NCI-H1436 treated with DMSO at 0.1 percent for 48 hours (cell line): ENCODE data around the gene PSMD4.
"Not testable (repeated sequence)": the region's sequence is repeated elsewhere in the genome, so short reads cannot be mapped to it uniquely, and the experiment has no call there.

Experiments
- DNase-seq: peaks from one replicate; lab custom pipeline; 2025; lab: John Stamatoyannopoulos, UW

The PSMD4 gene

DNA sequence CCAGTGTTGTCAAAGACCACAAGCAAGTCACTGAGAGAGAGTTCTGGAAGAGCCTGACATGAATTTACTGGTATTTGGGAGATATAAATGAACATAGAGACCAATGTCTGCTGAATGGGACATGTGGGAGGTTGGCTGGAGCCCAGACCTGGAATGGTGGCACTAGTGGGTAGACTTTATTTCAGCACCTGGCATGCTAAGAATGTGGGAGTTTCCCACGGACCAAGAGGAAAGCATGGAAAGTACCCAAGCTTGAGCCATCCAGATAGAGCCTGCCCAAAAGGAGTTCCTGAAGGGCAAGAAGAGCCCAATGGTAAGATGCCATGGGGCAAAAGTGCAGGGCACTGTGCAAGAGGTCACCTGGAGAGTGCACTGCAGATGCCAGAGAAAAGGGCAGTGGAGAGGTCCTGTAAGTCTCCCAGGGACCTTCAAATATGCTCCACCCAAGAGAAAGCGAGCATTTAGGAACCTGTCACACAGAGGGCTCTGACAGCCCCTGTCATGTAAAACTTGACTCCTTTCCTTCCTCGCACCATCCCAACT, 19.5 kb downstream of the PSMD4 start:
- DNase-seq = no peak

DNA sequence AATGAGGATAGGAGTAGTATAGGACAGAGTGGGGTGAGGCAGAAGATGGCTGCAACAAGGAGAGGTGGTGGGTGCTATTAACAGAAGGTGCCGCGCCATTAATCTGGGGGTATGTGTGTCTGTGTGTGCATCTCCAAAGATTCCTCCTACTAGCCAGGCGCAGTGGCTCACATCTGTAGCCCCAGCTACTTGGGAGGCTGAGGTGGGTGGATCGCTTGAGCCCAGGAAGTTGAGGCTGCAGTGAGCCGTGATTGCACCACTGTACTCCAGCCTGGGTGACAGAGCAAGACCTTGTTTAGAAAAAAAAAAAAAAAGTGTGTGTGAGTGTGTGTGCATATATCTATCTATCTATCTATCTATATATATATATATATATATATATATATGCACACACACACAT, 20.8 kb downstream of the PSMD4 start:
- DNase-seq = not testable (repeated sequence)

DNA sequence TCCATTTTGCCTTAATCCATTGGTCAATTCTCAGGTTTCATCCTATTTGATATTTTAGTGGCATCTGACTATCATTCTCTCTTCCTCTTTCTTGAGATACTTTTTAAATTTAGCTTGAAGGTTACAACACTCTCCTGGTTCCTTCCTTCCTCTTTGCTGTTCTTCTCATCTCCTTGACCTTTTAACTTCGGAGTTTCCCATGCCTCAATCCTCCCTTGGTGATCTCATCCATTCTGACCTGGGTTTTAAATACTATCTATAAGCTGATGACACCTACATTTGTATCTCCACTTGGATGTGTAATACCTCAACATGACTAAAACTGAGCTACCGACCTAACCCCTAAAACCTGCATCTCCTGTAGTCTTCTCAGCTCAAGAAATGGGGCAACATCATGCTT, 22.7 kb downstream of the PSMD4 start:
- DNase-seq = no peak

DNA sequence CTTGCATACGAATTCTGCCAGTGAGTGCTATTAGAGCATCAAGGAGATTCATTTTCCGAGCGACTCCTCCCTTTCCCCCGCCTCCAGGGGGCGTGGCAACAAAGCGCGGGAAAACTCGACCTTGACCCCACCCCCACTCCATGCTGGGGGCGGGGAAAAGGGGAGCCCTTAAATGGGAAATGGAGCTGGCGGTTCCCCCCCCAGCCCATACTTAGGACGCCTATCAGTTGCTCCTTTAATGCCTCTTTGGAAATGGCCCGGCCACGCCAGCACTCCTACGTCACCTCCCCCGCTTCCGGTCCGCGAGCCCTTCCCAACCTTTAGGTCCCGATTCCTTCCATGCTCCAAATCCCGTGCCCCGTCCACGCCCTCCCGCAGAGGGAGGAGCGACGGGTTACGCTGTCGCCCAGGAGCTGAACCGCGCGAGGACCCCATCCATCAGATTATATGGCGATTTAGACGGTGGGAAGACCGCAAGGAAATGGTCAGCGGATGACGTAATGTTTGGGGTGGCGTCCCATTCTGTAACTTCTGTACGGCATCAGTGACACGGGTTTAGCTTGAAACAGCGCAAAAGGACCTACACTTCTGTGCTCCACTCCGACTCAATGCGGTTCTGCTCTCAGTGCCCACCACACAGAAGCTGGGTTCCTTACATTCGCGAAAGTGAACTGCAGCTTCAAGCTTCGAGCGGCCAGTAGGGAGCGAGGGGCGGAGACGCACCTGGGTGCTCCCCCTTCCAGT, 26.9 kb downstream of the PSMD4 start:
- peak; percentile 96 for DNase-seq

DNA sequence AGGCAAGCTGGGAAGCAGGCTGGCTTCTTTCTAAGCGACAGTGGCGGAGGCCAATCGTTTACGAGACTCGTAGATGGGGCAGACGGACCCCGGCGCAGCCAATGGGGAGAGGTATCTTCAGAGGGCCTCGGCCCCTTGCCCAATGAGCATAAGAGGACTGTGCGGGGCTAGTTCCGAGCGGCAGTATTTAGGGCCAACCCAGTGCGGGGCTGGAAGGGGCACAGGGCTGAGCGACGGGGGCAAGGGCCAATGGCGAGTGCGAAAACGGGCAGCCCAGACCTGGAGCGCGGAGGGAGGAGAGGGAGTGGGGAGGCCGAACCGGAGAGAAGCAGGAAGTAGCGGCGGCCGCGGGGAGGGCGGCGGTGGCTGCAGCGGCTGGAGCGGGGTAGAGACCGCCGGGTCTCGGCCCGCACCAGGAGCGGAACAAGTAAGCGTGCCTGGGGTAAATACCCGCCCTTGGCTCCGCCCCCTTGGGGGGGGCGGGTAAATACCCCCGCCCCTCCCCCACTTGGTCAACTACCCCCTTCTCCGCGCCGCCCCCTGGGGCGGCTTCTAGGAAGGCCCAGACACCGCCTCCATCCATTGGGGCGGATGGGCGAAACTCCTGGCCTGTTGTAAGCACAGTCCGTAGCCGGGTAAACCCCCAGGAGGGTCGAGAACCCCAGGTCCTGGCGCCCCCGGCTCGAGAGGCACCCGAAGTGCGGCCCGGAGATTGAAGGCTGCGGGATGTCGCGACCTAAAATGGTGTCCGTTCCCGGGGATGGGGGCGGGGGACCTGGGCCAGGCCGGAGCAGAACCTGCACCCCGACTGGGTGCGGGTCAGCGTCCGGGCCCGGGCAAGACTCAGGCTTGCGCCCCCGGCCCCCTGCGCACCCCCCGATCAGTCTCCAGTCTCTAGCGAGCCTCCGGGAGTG, 27.7 kb downstream of the PSMD4 start, which contains the start of gene ZNF687:
Gene ZNF687, plus strand, starts transcription at position 331 of the 914 bp plus-strand sequence. CDS start 3,993 bp downstream, outside the sequence.
- peak; percentile 99 for DNase-seq

DNA sequence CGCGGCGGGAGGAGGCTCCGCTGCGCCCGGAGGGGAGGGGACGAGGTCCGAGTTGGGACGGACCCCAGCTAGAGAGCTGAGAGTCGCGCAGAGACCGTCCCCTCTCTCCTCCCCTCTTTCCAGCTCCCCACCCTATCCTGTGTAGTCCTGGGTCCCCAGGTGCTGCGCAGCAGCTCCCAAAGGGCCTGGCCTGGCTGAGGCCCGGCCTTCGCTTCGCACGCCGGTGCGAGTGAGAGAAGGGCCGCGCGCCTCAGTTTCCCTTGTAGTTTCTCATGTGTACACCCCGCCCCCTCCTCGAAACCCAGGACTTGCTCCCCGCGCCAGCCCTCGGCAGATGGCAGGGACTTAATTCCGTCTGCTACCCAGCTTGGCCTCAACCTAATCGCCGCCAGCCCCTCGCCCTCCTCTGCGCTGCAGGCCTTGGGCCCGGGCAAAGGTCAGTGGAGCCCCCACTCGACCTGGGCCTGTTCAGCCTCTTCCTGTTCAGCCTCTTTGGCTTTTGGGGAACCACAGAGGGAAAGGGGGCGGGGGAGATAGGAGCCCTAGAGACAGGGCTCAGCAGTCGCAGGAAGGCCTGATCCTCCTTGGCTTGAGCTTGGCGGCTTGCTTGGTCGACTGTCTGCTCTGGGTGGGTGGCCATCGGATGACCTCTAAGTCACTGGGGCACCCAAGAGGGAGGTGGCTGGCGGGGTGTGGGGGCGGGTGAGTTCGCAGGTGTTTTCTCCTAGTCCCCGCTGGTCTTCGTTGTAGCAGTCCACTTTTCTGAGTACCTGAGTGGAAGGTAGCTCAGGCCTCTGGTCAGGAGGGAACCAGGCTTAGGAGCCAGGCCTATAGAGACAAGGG, 28.6 kb downstream of the PSMD4 start:
- DNase-seq = no peak

GRCh38 chr1:151284013-151284577, 29.6 kb downstream of the PSMD4 start:
- DNase-seq = no peak

DNA sequence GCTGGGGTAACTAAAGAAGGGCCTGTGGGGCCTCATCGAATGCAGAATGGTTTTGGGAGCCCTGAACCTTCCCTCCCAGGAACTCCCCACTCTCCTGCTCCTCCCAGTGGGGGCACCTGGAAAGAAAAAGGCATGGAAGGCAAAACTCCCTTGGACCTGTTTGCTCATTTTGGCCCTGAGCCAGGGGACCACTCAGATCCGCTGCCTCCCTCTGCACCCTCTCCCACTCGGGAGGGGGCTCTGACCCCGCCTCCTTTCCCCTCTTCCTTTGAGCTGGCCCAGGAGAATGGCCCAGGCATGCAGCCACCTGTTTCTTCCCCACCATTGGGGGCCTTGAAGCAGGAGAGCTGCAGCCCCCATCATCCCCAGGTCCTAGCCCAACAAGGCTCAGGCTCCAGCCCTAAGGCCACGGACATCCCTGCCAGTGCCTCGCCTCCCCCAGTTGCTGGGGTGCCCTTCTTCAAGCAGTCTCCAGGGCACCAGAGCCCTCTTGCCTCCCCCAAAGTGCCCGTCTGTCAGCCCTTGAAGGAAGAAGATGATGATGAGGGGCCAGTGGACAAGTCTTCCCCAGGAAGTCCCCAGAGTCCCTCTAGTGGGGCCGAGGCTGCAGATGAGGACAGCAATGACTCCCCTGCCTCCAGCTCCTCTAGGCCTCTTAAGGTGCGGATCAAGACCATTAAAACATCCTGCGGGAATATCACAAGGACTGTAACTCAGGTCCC, 32.2 kb downstream of the PSMD4 start:
- no peak for DNase-seq

GRCh38 chr1:151287341-151287699, 32.8 kb downstream of the PSMD4 start:
- no peak for DNase-seq

GRCh38 chr1:151287767-151288500, 33.4 kb downstream of the PSMD4 start:
- DNase-seq = no peak

GRCh38 chr1:151288502-151288901, 34.0 kb downstream of the PSMD4 start:
- no peak for DNase-seq

DNA sequence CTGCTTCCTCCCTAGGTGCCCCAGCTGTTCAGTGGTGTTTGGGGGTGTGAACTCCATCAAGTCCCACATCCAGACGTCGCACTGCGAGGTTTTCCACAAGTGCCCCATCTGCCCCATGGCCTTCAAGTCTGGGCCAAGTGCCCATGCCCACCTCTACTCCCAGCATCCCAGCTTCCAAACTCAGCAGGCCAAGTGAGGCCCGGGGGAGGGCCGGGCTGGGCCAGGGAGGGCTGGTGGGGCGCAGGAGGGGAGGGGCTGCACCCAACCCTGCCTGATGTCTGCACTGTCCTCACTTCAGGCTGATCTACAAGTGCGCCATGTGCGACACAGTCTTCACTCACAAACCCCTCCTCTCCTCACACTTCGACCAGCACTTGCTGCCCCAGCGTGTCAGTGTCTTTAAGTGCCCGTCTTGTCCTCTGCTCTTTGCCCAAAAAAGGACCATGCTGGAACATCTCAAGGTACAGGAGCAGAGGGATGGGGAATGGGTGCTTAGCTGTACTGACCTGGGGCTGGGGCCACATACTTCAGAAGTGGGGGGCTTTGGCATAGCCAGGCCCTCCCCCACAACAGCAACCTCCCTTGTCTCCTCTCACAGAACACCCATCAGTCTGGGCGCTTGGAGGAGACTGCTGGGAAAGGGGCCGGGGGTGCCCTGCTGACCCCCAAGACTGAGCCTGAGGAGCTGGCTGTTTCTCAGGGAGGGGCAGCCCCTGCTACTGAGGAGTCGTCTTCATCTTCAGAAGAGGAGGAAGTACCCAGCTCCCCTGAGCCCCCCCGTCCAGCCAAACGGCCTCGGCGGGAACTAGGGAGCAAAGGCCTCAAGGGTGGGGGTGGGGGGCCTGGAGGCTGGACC, 34.8 kb downstream of the PSMD4 start:
- no peak for DNase-seq

DNA sequence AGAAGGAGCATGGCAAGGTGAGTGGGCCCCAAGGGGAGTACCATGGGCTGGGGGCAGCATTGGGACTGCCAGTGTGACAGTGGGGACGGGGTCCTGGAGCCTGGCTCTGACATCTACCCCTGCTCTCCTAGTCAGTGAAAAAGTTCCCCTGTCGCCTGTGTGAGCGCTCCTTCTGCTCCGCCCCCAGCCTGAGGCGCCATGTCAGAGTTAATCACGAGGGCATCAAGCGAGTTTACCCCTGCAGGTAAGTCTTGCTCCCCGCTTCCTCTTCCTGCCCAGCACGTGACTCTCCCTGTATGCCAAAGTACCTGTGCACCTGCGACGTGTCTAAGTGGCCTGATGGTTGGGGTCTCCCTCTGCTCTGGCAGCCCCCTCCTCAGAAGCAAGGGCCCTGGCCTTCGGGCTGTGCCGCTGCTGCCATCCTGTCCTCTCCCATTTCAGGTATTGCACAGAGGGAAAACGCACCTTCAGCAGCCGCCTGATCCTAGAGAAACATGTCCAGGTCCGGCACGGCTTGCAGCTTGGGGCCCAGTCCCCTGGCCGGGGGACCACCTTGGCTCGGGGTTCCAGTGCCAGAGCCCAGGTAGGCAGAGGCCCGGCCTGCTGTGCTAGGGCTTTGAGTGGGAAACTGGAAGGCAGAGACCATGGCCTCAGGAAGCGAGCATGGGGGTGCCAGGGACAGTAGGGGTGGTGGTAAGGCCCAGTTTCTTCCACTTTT, 35.6 kb downstream of the PSMD4 start:
- DNase-seq = no peak

DNA sequence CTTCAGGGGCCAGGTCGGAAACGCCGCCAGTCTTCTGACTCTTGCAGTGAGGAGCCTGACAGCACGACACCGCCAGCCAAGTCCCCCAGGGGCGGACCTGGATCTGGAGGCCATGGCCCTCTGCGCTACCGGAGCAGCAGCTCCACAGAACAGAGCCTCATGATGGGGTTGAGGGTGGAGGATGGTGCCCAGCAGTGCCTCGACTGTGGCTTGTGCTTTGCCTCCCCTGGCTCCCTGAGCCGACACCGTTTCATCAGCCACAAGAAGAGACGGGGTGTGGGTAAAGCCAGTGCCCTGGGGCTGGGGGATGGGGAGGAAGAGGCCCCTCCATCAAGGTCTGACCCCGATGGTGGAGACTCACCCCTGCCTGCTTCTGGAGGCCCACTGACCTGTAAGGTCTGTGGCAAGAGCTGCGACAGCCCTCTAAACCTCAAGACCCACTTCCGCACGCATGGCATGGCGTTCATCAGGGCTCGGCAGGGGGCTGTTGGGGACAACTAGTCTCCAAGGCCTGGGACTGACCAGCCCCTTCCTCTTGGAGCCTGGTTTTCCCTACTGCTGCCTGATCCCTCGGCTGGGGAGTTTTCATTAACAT, 36.3 kb downstream of the PSMD4 start:
- DNase-seq = no peak

GRCh38 chr1:151292207-151293030, 37.9 kb downstream of the PSMD4 start:
- no peak for DNase-seq

DNA sequence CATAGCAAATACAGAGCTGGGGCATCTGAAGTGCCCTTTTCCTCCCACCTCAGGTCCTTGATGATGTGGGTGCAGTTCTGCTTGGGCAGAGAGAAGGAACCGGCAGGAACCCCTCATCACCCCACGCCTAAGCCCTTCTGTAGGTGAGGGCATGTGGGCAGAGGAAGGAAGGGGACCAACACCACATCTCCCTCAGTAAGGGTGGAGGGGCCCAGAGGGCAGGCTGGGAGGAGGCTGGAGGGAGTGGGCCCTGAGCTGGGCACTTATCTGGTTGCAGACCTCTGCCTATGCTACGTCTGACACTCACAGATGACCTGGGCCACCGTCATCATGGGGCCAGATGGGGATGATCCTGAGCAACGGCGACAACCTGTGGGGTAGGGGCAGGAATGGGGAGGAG, 38.6 kb downstream of the PSMD4 start:
- DNase-seq = no peak

GRCh38 chr1:151294742-151295462, 40.4 kb downstream of the PSMD4 start:
- no peak for DNase-seq
